ENCODE results near the gene MVB12B.

GRCh38 chr9:126507318-126508109 is 180.9 kb downstream of the MVB12B start:
- TF ChIP-seq CTCF (IDR thresholded peaks at IDR 0.05) (no peak), POLR2AphosphoS5 (IDR thresholded peaks at IDR 0.05; ENCODE audit: insufficient read depth in 1 of 2, low read depth in 1 of 2) (no peak)

All from vagina (tissue), 2 donors.